PFSK-1 (cell line): ENCODE measurements around the gene PLEKHA6.

Source experiments
- POLR2AphosphoS5 ChIP-seq: IDR thresholded peaks from 2 replicates; pipeline ENCODE4 v1.6.1; 2012; ENCODE audit warnings: low read depth, mild to moderate bottlenecking, control low read depth, low read length, moderate library complexity
- TF ChIP-seq, protein P1 (sequence below), 2 experiments: IDR thresholded peaks; 2 replicates each; pipeline versions ENCODE4 v1.6.1 to v1.8.0; 2011 to 2012; ENCODE audit warnings: low read depth in 2 of 2, low read length in 2 of 2, control low read depth in 1 of 2, inconsistent platforms in 1 of 2, mild to moderate bottlenecking in 1 of 2, moderate library complexity in 1 of 2; ENCODE audit not compliant: insufficient read depth in 1 of 2

DNA sequence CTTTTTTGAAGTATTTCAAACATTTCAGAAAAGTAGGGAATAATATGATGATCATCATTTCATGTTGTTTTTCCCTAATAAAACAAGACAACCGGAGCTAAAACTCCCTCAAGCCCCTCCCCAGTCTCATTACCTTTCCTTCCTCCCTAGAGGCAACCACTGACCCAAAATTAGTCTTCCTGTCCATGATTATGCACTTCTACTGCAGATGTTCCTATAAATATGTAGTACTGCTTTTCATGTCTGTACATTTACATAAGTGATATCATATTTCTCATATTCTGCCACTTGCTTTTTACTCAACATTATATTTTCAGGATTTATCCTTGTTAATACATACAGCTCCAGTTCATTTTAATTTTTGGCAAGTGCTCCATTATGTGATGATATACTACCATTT is 87.2 kb downstream of the PLEKHA6 start:
- no peak for TF ChIP-seq POLR2AphosphoS5
- TF ChIP-seq, protein P1, sequence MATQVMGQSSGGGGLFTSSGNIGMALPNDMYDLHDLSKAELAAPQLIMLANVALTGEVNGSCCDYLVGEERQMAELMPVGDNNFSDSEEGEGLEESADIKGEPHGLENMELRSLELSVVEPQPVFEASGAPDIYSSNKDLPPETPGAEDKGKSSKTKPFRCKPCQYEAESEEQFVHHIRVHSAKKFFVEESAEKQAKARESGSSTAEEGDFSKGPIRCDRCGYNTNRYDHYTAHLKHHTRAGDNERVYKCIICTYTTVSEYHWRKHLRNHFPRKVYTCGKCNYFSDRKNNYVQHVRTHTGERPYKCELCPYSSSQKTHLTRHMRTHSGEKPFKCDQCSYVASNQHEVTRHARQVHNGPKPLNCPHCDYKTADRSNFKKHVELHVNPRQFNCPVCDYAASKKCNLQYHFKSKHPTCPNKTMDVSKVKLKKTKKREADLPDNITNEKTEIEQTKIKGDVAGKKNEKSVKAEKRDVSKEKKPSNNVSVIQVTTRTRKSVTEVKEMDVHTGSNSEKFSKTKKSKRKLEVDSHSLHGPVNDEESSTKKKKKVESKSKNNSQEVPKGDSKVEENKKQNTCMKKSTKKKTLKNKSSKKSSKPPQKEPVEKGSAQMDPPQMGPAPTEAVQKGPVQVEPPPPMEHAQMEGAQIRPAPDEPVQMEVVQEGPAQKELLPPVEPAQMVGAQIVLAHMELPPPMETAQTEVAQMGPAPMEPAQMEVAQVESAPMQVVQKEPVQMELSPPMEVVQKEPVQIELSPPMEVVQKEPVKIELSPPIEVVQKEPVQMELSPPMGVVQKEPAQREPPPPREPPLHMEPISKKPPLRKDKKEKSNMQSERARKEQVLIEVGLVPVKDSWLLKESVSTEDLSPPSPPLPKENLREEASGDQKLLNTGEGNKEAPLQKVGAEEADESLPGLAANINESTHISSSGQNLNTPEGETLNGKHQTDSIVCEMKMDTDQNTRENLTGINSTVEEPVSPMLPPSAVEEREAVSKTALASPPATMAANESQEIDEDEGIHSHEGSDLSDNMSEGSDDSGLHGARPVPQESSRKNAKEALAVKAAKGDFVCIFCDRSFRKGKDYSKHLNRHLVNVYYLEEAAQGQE (IDR thresholded peaks at IDR 0.05; ENCODE audit: insufficient read depth in 1 of 2, low read depth in 2 of 2, low read length in 2 of 2): no peak
